ENCODE results near the gene TMC8. TPM values are rescaled to one million over a fixed set of nuclear protein-coding genes. Genes with fewer than 3 reads are reported as not detected.
"Not testable (repeated sequence)": the region's sequence is repeated elsewhere in the genome, so short reads cannot be mapped to it uniquely, and the experiment has no call there.

Gene TMC8
- polyA plus RNA-seq, 2 of the 4 experiments (the other 2 are of a cell fraction), result 0.14 to 0.26 TPM

GRCh38 chr17:78115803-78116202 lies 14.8 kb upstream of the TMC8 start:
- H3K9me3 ChIP-seq; H3K4me1 ChIP-seq; H3K27ac ChIP-seq; H3K4me2 ChIP-seq; H3K4me3 ChIP-seq; FAIRE-seq; DNase-seq (ENCODE audit: low read depth in 1 of 2, low spot score in 1 of 2); ATAC-seq: not testable (repeated sequence)
- ChIA-PET CTCF (interaction anchor here (1.0 to 12.7 kb wide), 5 partner anchors 9 to 135 kb away, joined by 3 to 199 read pairs (median 7); no protein-coding TSS in a partner anchor), POLR2A (interaction anchor here (1.3 kb wide), 1 partner anchor 13 kb away, joined by 7 read pairs; the partner anchor contains the start of gene TMC6)
- peak in 1 of 2 experiments; percentile 46; a peak in 1 of 4 replicates for TF ChIP-seq CEBPB (IDR thresholded peaks at IDR 0.05)
- WGBS (ENCODE audit: missing lambda C conversion rate), result 87% methylated on average over 16 of the region's 18 CpGs

- FAIRE-seq, result no peak
- ChIA-PET POLR2A (interaction anchor here (1.3 kb wide), 1 partner anchor 12 kb away, joined by 7 read pairs; the partner anchor contains the start of gene TMC6), CTCF (interaction anchor here (1.0 to 12.7 kb wide), 5 partner anchors 8 to 134 kb away, joined by 3 to 199 read pairs (median 7); no protein-coding TSS in a partner anchor)
- H3K4me2 ChIP-seq, result no peak overlapping the region
- H3K4me3 ChIP-seq, result no peak overlapping the region
- H3K27ac ChIP-seq, result no peak overlapping the region
- H3K4me1 ChIP-seq, result no peaks in the 10 kb centered on the region
- no peak for DNase-seq (ENCODE audit: low read depth in 1 of 2, low spot score in 1 of 2)
- H3K9me3 ChIP-seq, result no peaks in the 10 kb centered on the region
- no peak for TF ChIP-seq NPAS2 (CRISPR knock-in tag; IDR thresholded peaks at IDR 0.05; ENCODE audit: borderline replicate concordance)
- TF ChIP-seq TFCP2L1 (CRISPR knock-in tag; IDR thresholded peaks at IDR 0.05), result no peak
- TF ChIP-seq EHF (CRISPR knock-in tag; IDR thresholded peaks at IDR 0.05), result no peak
- TF ChIP-seq RAD21 (conservative IDR thresholded peaks at IDR 0.05 in 1 of 2, IDR thresholded peaks at IDR 0.05 in 1 of 2), result no peak
- TF ChIP-seq CBX2 (IDR thresholded peaks at IDR 0.05; ENCODE audit: borderline replicate concordance, low read depth), result no peak
- TF ChIP-seq MAFK (IDR thresholded peaks at IDR 0.05; ENCODE audit: partially characterized antibody), result no peak
- WGBS (ENCODE audit: missing lambda C conversion rate), result 95% methylated on average over 9 of the region's 9 CpGs
- ATAC-seq, result no peak
These were observed 14.2 kb upstream of the TMC8 start for GRCh38 chr17:78116411-78116810.

- CTCF ChIA-PET, result interaction anchor here (0.7 to 13.7 kb wide), 9 partner anchors 7 to 133 kb away, joined by 3 to 199 read pairs (median 5); no protein-coding TSS in a partner anchor
- 79% methylated on average over 31 of the region's 41 CpGs for WGBS (ENCODE audit: missing lambda C conversion rate)
These were observed 13.3 kb upstream of the TMC8 start for GRCh38 chr17:78117027-78117981.

GRCh38 chr17:78118801-78119241 lies 11.8 kb upstream of the TMC8 start:
- 77% methylated on average over 8 of the region's 14 CpGs for WGBS (ENCODE audit: missing lambda C conversion rate)
- Histone ChIP-seq H3K9me3 (no peaks in the 10 kb centered on the region), H3K4me1 (no peaks in the 10 kb centered on the region), H3K27ac (no peak overlapping the region), H3K4me2 (no peak overlapping the region), H3K4me3 (no peak overlapping the region)
- CTCF ChIA-PET, result interaction anchor here (0.7 to 13.7 kb wide), 11 partner anchors 9 to 132 kb away, joined by 3 to 164 read pairs (median 4); partner anchors contain the start of gene TK1
- ATAC-seq (no peak), DNase-seq (ENCODE audit: low read depth in 1 of 2, low spot score in 1 of 2) (no peak), FAIRE-seq (no peak)
- POLR2A ChIA-PET, result no interaction called here
- TF ChIP-seq HES2 (IDR thresholded peaks at IDR 0.05) (no peak), MAZ (IDR thresholded peaks at IDR 0.05; ENCODE audit: borderline replicate concordance, low read depth, low read length) (no peak), HOXB5 (CRISPR knock-in tag; IDR thresholded peaks at IDR 0.05) (no peak), HOXB13 (CRISPR knock-in tag; IDR thresholded peaks at IDR 0.05; ENCODE audit: low read depth) (no peak), JUNB (IDR thresholded peaks at IDR 0.05) (no peak), TP53 (CRISPR knock-in tag; IDR thresholded peaks at IDR 0.05) (no peak), TFCP2L1 (CRISPR knock-in tag; IDR thresholded peaks at IDR 0.05) (no peak), PBX3 (IDR thresholded peaks at IDR 0.05) (no peak), FOSL2 (IDR thresholded peaks at IDR 0.05) (no peak), FOSL2 (CRISPR knock-in tag; IDR thresholded peaks at IDR 0.05) (no peak), ELK1 (IDR thresholded peaks at IDR 0.05; ENCODE audit: low read depth, low read length) (no peak), NFE2L2 (conservative IDR thresholded peaks at IDR 0.05; ENCODE audit: low read length) (no peak), CEBPB (IDR thresholded peaks at IDR 0.05) (no peak)

More at GRCh38 chr17:78117027-78117981, 13.3 kb upstream of the TMC8 start:
- DNase-seq (ENCODE audit: low read depth in 1 of 2, low spot score in 1 of 2) (no peak), ATAC-seq (peak; percentile 44 to 76; a peak in 5 of 6 replicates), FAIRE-seq (no peak)
- Histone ChIP-seq H3K4me2 (no peak overlapping the region), H3K4me1 (no peaks in the 10 kb centered on the region), H3K4me3 (no peak overlapping the region), H3K9me3 (no peaks in the 10 kb centered on the region), H3K27ac (no peak overlapping the region)
- TF ChIP-seq BHLHE40 (IDR thresholded peaks at IDR 0.05; ENCODE audit: low read depth, low read length), result no peak
- TF ChIP-seq SMC3 (IDR thresholded peaks at IDR 0.05), result peak; percentile 56; the same call in 2 of the 3 replicates
- peak; percentile 51; a peak in 4 of 5 replicates for TF ChIP-seq RAD21 (conservative IDR thresholded peaks at IDR 0.05 in 1 of 2, IDR thresholded peaks at IDR 0.05 in 1 of 2)
- peak; percentile 57 for TF ChIP-seq CTCF (IDR thresholded peaks at IDR 0.05)
- TF ChIP-seq CHD4 (IDR thresholded peaks at IDR 0.05; ENCODE audit: borderline replicate concordance), result no peak
- TF ChIP-seq CBX8 (IDR thresholded peaks at IDR 0.05), result no peak
- POLR2A ChIA-PET, result interaction anchor here (1.3 kb wide), 1 partner anchor 11 kb away, joined by 7 read pairs; the partner anchor contains the start of gene TMC6
